ENCODE measurements around the gene CUL7. TPM values are rescaled to one million over a fixed set of nuclear protein-coding genes. Genes with fewer than 3 reads are reported as not detected.

CUL7 gene
- total and polyA plus RNA-seq, 12 donors: 4.2 to 11.2 (median 8.5) TPM

- no peak for ATAC-seq
- WGBS, 2 donors: 92 to 93% methylated on average over 3 of the region's 3 CpGs
- TF ChIP-seq, protein P1, sequence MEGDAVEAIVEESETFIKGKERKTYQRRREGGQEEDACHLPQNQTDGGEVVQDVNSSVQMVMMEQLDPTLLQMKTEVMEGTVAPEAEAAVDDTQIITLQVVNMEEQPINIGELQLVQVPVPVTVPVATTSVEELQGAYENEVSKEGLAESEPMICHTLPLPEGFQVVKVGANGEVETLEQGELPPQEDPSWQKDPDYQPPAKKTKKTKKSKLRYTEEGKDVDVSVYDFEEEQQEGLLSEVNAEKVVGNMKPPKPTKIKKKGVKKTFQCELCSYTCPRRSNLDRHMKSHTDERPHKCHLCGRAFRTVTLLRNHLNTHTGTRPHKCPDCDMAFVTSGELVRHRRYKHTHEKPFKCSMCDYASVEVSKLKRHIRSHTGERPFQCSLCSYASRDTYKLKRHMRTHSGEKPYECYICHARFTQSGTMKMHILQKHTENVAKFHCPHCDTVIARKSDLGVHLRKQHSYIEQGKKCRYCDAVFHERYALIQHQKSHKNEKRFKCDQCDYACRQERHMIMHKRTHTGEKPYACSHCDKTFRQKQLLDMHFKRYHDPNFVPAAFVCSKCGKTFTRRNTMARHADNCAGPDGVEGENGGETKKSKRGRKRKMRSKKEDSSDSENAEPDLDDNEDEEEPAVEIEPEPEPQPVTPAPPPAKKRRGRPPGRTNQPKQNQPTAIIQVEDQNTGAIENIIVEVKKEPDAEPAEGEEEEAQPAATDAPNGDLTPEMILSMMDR (IDR thresholded peaks at IDR 0.05): no peak
- Histone ChIP-seq H3K27me3 (no peaks in the 10 kb centered on the region), H3K4me3 (no peak overlapping the region), H3K27ac (peak overlapping the region in 3 of 10 donors; percentile 92 to 97 (median 95)), H3K4me1 (peaks cover 14 to 80% (median 58%) of the 10 kb centered on the region in 9 donors), H3K36me3 (peaks cover 0 to 64% (median 22%) of the 10 kb centered on the region in 9 donors), H3K9me3 (no peaks in the 10 kb centered on the region)
- intact Hi-C loops (cut with DNase I): loop anchor here in 1 of 10 donors (5.0 kb wide), 1 partner anchor 37 kb away; the partner anchor contains the start of genes KLC4 and MRPL2
- no peak for DNase-seq
These were observed 33.5 kb downstream of the CUL7 start for GRCh38 chr6:43020052-43020705.

- H3K4me1 ChIP-seq: peaks cover 15 to 83% (median 62%) of the 10 kb centered on the region in 9 donors
- H3K4me3 ChIP-seq: no peak overlapping the region
- H3K9me3 ChIP-seq: no peaks in the 10 kb centered on the region
- TF ChIP-seq, protein P1 (IDR thresholded peaks at IDR 0.05): no peak
- H3K27ac ChIP-seq: no peak overlapping the region
- peaks cover 0 to 54% (median 15%) of the 10 kb centered on the region in 9 donors for H3K36me3 ChIP-seq
- DNase-seq (no peak), ATAC-seq (no peak)
- no peaks in the 10 kb centered on the region for H3K27me3 ChIP-seq
- WGBS, 2 donors: 93% methylated on average over 2 of the region's 2 CpGs
- intact Hi-C loops (cut with DNase I): loop anchor here in 3 of 10 donors (5.0 kb wide), 2 partner anchors 33 to 42 kb away; partner anchors contain the start of genes CUL7 (in 2 of the 3) and PEX6 (in 1 of the 3)
These were observed 34.5 kb downstream of the CUL7 start for GRCh38 chr6:43019152-43019551.

DNA sequence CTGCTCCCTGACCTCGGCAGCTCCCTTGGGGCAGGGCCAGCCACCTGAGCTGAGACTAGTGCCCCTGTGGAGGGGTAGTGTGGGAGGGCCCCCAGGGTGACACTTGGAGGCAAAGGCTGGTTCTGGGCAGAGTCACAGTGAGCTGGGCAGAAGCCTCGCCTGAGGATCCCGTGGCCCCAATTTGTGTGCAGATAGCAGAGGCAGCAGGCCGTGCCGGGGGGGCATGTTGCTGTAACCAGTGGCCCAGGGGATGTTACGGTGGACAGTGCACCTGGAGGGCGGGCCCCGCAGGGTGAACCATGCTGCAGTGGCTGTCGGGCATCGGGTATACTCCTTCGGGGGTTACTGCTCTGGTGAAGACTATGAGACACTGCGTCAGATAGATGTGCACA lies 36.7 kb downstream of the CUL7 start:
- peak overlapping the region in 7 of 10 donors; percentile 12 to 77 (median 34) for H3K4me3 ChIP-seq
- intact Hi-C loops (cut with DNase I): loop anchor here in 3 of 10 donors (5.0 kb wide), 2 partner anchors 35 to 40 kb away; partner anchors contain the start of genes CUL7 (in 2 of the 3) and PEX6 (in 1 of the 3)
- WGBS, 2 donors: 50 to 69% methylated on average over 12 of the region's 12 CpGs
- H3K27me3 ChIP-seq: no peaks in the 10 kb centered on the region
- H3K36me3 ChIP-seq: peaks cover 0 to 50% (median 15%) of the 10 kb centered on the region in 9 donors
- peaks cover 10 to 76% (median 58%) of the 10 kb centered on the region in 9 donors for H3K4me1 ChIP-seq
- ATAC-seq: peak in 2 of 8 donors; percentile 1 to 11
- peak; percentile 23 to 37 for DNase-seq
- TF ChIP-seq, protein P1 (IDR thresholded peaks at IDR 0.05): no peak
- H3K27ac ChIP-seq: peak overlapping the region; percentile 61 to 90 (median 87)
- H3K9me3 ChIP-seq: no peaks in the 10 kb centered on the region

- WGBS, 2 donors: 43 to 57% methylated on average over 7 of the region's 7 CpGs
- Histone ChIP-seq H3K4me1 (peaks cover 10 to 76% (median 58%) of the 10 kb centered on the region in 9 donors), H3K9me3 (no peaks in the 10 kb centered on the region), H3K27ac (peak overlapping the region; percentile 61 to 90 (median 87)), H3K27me3 (no peaks in the 10 kb centered on the region), H3K36me3 (peaks cover 0 to 56% (median 16%) of the 10 kb centered on the region in 9 donors), H3K4me3 (peak overlapping the region in 8 of 10 donors; percentile 12 to 77 (median 73))
- peak in 1 of 2 donors; percentile 29 for DNase-seq
- ATAC-seq: peak in 4 of 8 donors; percentile 6 to 25 (median 20)
- TF ChIP-seq, protein P1 (IDR thresholded peaks at IDR 0.05): no peak
- intact Hi-C loops (cut with DNase I): loop anchor here in 3 of 10 donors (5.0 kb wide), 2 partner anchors 36 to 39 kb away; partner anchors contain the start of genes CUL7 (in 2 of the 3) and PEX6 (in 1 of the 3)
These were observed 37.3 kb downstream of the CUL7 start for GRCh38 chr6:43016176-43016942.
